Panc1 (cell line): Measurements from ENCODE around the gene MACROD1.

Experiments
- POLR2AphosphoS5 ChIP-seq: IDR thresholded peaks from 2 replicates; pipeline ENCODE4 v1.6.1; 2012; ENCODE audit warnings: mild to moderate bottlenecking, low read depth, low read length, moderate library complexity
- TCF7L2 ChIP-seq: IDR thresholded peaks from 2 replicates; pipeline ENCODE4 v1.6.1; 2011; ENCODE audit warnings: mild to moderate bottlenecking, low read depth, low read length, inconsistent platforms
- TF ChIP-seq, protein P1 (sequence below): fragments of 450-650 bp; IDR thresholded peaks from 2 replicates; pipeline ENCODE4 v1.5.1; 2017; ENCODE audit warnings: mild to moderate bottlenecking

DNA sequence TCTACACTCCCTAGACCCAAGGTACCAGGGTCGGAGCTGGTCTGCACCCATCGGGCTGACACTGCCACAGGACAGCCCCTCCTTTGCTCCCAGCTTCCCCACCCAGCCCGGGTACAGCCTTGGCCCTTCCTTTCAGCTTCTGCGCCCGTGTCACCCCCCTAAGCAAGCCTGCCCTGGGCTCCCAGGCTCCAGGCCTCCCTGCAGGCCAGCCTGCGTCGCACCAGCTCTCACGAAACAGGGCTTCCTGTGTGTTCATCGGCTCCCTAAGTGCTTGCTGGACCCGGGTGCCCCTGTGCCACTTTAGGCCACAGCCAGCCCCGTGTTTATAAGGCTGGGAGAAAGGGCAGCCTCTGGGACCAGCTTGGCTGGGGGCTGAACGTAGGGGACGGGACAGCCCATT lies 109.1 kb downstream of the MACROD1 start:
- TF ChIP-seq TCF7L2 (no peak), POLR2AphosphoS5 (no peak)
- TF ChIP-seq, protein P1, sequence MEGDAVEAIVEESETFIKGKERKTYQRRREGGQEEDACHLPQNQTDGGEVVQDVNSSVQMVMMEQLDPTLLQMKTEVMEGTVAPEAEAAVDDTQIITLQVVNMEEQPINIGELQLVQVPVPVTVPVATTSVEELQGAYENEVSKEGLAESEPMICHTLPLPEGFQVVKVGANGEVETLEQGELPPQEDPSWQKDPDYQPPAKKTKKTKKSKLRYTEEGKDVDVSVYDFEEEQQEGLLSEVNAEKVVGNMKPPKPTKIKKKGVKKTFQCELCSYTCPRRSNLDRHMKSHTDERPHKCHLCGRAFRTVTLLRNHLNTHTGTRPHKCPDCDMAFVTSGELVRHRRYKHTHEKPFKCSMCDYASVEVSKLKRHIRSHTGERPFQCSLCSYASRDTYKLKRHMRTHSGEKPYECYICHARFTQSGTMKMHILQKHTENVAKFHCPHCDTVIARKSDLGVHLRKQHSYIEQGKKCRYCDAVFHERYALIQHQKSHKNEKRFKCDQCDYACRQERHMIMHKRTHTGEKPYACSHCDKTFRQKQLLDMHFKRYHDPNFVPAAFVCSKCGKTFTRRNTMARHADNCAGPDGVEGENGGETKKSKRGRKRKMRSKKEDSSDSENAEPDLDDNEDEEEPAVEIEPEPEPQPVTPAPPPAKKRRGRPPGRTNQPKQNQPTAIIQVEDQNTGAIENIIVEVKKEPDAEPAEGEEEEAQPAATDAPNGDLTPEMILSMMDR = no peak
